ENCODE measurements around the gene NAPSA.

The NAPSA gene

GRCh38 chr19:50376166-50377050, 11.0 kb upstream of the NAPSA start, which contains the start of gene NR1H2:
NR1H2 (plus strand) TSS chr19:50376457; CDS start chr19:50377606, 1,149 bp downstream.
- in situ Hi-C loops (cut with HindIII; ENCODE audit: low sequenced_read_pairs), result no loop called here
- peak; percentile 98 for DNase-seq (ENCODE audit: low read depth, low spot score)
- H3K4me3 ChIP-seq (ENCODE audit: low read depth, low read length), result peak within 1 kb of the TSS; percentile 97
- no peak for TF ChIP-seq CTCF (IDR thresholded peaks at IDR 0.05; ENCODE audit: low read depth, low read length)

DNA sequence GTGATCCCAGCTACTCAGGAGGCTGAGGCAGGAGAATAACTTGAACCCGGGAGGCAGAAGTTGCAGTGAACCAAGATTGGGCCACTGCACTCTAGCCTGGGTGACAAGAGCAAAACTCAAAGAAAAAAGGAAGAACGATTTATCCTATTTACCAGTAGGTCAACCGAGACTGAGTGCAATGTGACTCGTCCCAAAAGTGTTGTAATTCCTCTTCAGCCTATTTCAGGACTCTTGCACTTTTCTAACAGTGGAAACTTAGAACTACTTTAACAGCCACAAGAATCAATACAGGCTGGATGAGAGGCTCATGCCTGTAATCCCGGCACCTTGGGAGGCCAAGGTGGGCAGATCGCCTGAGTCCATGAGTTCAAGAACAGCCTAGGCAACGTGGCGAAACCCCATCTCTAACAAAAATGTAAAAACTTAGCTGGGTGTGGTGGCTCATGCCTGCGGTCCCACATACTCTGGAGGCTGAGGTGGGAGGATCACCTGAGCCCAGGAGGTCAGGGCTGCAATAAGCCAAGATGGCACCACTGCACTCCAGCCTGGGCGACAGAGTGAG, 6.6 kb upstream of the NAPSA start:
- no peak for DNase-seq (ENCODE audit: low read depth, low spot score)
- no peak overlapping the region for H3K4me3 ChIP-seq (ENCODE audit: low read depth, low read length)
- TF ChIP-seq CTCF (IDR thresholded peaks at IDR 0.05; ENCODE audit: low read depth, low read length), result no peak
- in situ Hi-C loops (cut with HindIII; ENCODE audit: low sequenced_read_pairs), result no loop called here

GRCh38 chr19:50368649-50369570, 3.5 kb upstream of the NAPSA start:
- peak; percentile 85 for DNase-seq (ENCODE audit: low read depth, low spot score)
- in situ Hi-C loops (cut with HindIII; ENCODE audit: low sequenced_read_pairs), result no loop called here
- peak overlapping the region; percentile 66 for H3K4me3 ChIP-seq (ENCODE audit: low read depth, low read length)
- TF ChIP-seq CTCF (IDR thresholded peaks at IDR 0.05; ENCODE audit: low read depth, low read length), result peak; percentile 81

- no peak for TF ChIP-seq CTCF (IDR thresholded peaks at IDR 0.05; ENCODE audit: low read depth, low read length)
- in situ Hi-C loops (cut with HindIII; ENCODE audit: low sequenced_read_pairs), result no loop called here
- no peak overlapping the region for H3K4me3 ChIP-seq (ENCODE audit: low read depth, low read length)
- no peak for DNase-seq (ENCODE audit: low read depth, low spot score)
Measured at GRCh38 chr19:50362656-50363424, 2.6 kb downstream of the NAPSA start.

GRCh38 chr19:50362030-50362412, 3.4 kb downstream of the NAPSA start:
- no peak for DNase-seq (ENCODE audit: low read depth, low spot score)
- H3K4me3 ChIP-seq (ENCODE audit: low read depth, low read length), result no peak overlapping the region
- in situ Hi-C loops (cut with HindIII; ENCODE audit: low sequenced_read_pairs), result no loop called here
- no peak for TF ChIP-seq CTCF (IDR thresholded peaks at IDR 0.05; ENCODE audit: low read depth, low read length)
